Stimulated activated CD4-positive, alpha-beta T cell treated with anti-CD3 and anti-CD28 coated beads, Interleukin-4, amount 100 ng/mL, for 48 hours (primary cell): ENCODE measurements around the gene SRP68.
"Not testable (repeated sequence)": the region's sequence is repeated elsewhere in the genome, so short reads cannot be mapped to it uniquely, and the experiment has no call there.

Experiments used
- DNase-seq, 2 donors: peaks; one replicate each; pipeline ENCODE4 v3.0.0-alpha.2; 2020; ENCODE audit warnings: low read depth in 2 of 2

The SRP68 gene

GRCh38 chr17:76076765-76077583 is 4.7 kb upstream of the SRP68 start:
- no peak for DNase-seq

- DNase-seq = no peak
These were observed 3.9 kb upstream of the SRP68 start for GRCh38 chr17:76076146-76076764.

GRCh38 chr17:76075364-76076145 is 3.2 kb upstream of the SRP68 start:
- no peak for DNase-seq

- no peak for DNase-seq
These were observed 2.4 kb upstream of the SRP68 start, which contains the start of gene GALR2 for GRCh38 chr17:76074390-76075363. Gene GALR2, plus strand, starts transcription at chr17:76074781. Its CDS starts 103 bp downstream, at chr17:76074884.

GRCh38 chr17:76071531-76072147 is 678 bp downstream of the SRP68 start:
- no peak for DNase-seq

- DNase-seq = no peak
These were observed 6.5 kb downstream of the SRP68 start for GRCh38 chr17:76065775-76066174.

- peak in 1 of 2 donors; percentile 59 for DNase-seq
These were observed 8.3 kb downstream of the SRP68 start for GRCh38 chr17:76063875-76064546.

GRCh38 chr17:76058264-76058663 is 14.1 kb downstream of the SRP68 start:
- DNase-seq = not testable (repeated sequence)

GRCh38 chr17:76056882-76057281 is 15.4 kb downstream of the SRP68 start:
- no peak for DNase-seq

GRCh38 chr17:76054112-76054476 is 18.2 kb downstream of the SRP68 start:
- DNase-seq = no peak

GRCh38 chr17:76053246-76054111 is 18.8 kb downstream of the SRP68 start:
- no peak for DNase-seq

GRCh38 chr17:76051561-76051960 is 20.8 kb downstream of the SRP68 start:
- no peak for DNase-seq

- no peak for DNase-seq
These were observed 21.5 kb downstream of the SRP68 start for GRCh38 chr17:76050538-76051467.

- DNase-seq = no peak
These were observed 22.3 kb downstream of the SRP68 start for GRCh38 chr17:76049836-76050537.

GRCh38 chr17:76049239-76049638 is 23.1 kb downstream of the SRP68 start:
- DNase-seq = no peak

GRCh38 chr17:76048711-76049110 is 23.6 kb downstream of the SRP68 start:
- DNase-seq = no peak

GRCh38 chr17:76048025-76048605 is 24.2 kb downstream of the SRP68 start:
- no peak for DNase-seq
